ENCODE data around the gene SPTLC1. TPM values are rescaled to one million over a fixed set of nuclear protein-coding genes. Genes with fewer than 3 reads are reported as not detected.

SPTLC1 gene
- total and polyA plus RNA-seq, 2 of the 8 experiments (the other 6 are each of a cell fraction or from before 2014, with no cell fraction given): 34.2 to 62.1 TPM

- Histone ChIP-seq H3K14ac (ENCODE audit: insufficient read length) (no peak overlapping the region), H3K9me3 (ENCODE audit: insufficient read depth in 2 of 2, low read depth in 1 of 2, low read length in 1 of 2) (0 out of 4 replicates have a peak, but pooled peaks cover 0 to 5% of the 10 kb centered on the region in 2 experiments), H2BK20ac (ENCODE audit: low read length) (no peak overlapping the region), H4K5ac (ENCODE audit: insufficient read length, low read depth, low read length) (no peak overlapping the region), H3K79me1 (ENCODE audit: low read depth, low read length) (no peaks in the 10 kb centered on the region), H2BK12ac (ENCODE audit: low read depth, low read length) (no peak overlapping the region), H3K9ac (replicated peaks in 1 of 4; ENCODE audit: extremely low read depth in 1 of 4, low read depth in 3 of 4, low read length in 3 of 4) (no peak overlapping the region), H3K4me1 (replicated peaks in 1 of 4; ENCODE audit: control insufficient read depth in 3 of 4, insufficient read depth in 4 of 4, low read length in 3 of 4) (no peaks in the 10 kb centered on the region), H3K79me2 (ENCODE audit: control insufficient read depth in 1 of 2, insufficient read depth in 2 of 2, low read length in 2 of 2) (no peaks in the 10 kb centered on the region), H3K4me2 (ENCODE audit: insufficient read depth in 1 of 2, low read depth in 2 of 2, low read length in 2 of 2) (no peak overlapping the region), H3K23me2 (ENCODE audit: low read depth, low read length) (no peaks in the 10 kb centered on the region), H3K27ac (ENCODE audit: low read depth, low read length) (no peak overlapping the region), H2BK5ac (ENCODE audit: low read depth, low read length) (no peak overlapping the region), H3K4me3 (ENCODE audit: extremely low read depth in 1 of 4, insufficient read depth in 2 of 4, low read depth in 3 of 4, low read length in 4 of 4) (no peak overlapping the region), H3K27me3 (replicated peaks in 1 of 4; ENCODE audit: control insufficient read depth in 3 of 4, extremely low read depth in 1 of 4, insufficient read depth in 3 of 4, low read length in 3 of 4) (no peaks in the 10 kb centered on the region), H4K20me1 (replicated peaks in 1 of 2; ENCODE audit: control insufficient read depth in 1 of 2, insufficient read depth in 2 of 2, low read length in 2 of 2) (no peaks in the 10 kb centered on the region), H2AK5ac (ENCODE audit: low read depth, low read length) (no peak overlapping the region), H4K91ac (replicated peaks; ENCODE audit: insufficient read length, low read length) (no peak overlapping the region), H2BK120ac (replicated peaks; ENCODE audit: low read depth, low read length) (no peak overlapping the region), H3K18ac (ENCODE audit: extremely low read depth, low read length) (no peak overlapping the region), H3K36me3 (ENCODE audit: control insufficient read depth in 2 of 4, insufficient read depth in 4 of 4, low read length in 3 of 4) (no peaks in the 10 kb centered on the region), H4K8ac (ENCODE audit: extremely low read depth, insufficient read depth, low read length) (no peak overlapping the region), H3K23ac (ENCODE audit: insufficient read length) (no peak overlapping the region), H3K56ac (replicated peaks; ENCODE audit: insufficient read length, low read depth, low read length) (no peak overlapping the region), H2AFZ (ENCODE audit: low read length) (no peak overlapping the region), H2BK15ac (ENCODE audit: low read length) (no peak overlapping the region), H3K4ac (replicated peaks; ENCODE audit: insufficient read length, low read depth, low read length) (no peak overlapping the region)
- FAIRE-seq (no peak), DNase-seq (ENCODE audit: low read depth in 1 of 2, low spot score in 2 of 2) (no peak)
- ChIA-PET POLR2A (ENCODE audit: partially characterized antibody) (no interaction called here), CTCF (ENCODE audit: partially characterized antibody) (interaction anchor here (2.2 kb wide), 1 partner anchor 11 kb away, joined by 14 read pairs; no protein-coding TSS in a partner anchor)
- WGBS, 2 experiments (ENCODE audit: extremely low coverage in 1 of 2, insufficient coverage in 1 of 2, insufficient read length in 1 of 2, insufficient replicate concordance in 2 of 2, low coverage in 1 of 2, low lambda C conversion rate in 2 of 2, missing lambda C conversion rate in 1 of 2): 41% methylated on average over 1 of the region's 1 CpG; no CpG with 5 or more reads in 1 of the 2 experiments
- TF ChIP-seq SUZ12 (IDR thresholded peaks at IDR 0.05; ENCODE audit: low read length) (no peak), CREB1 (IDR thresholded peaks at IDR 0.05) (no peak), RXRA (IDR thresholded peaks at IDR 0.05; ENCODE audit: insufficient read depth, low read depth, low read length) (no peak), RBBP5 (IDR thresholded peaks at IDR 0.05; ENCODE audit: borderline replicate concordance, low read depth, low read length) (no peak), CHD2 (IDR thresholded peaks at IDR 0.05; ENCODE audit: low read length) (no peak), KDM4A (IDR thresholded peaks at IDR 0.05; ENCODE audit: low read depth, low read length, severe bottlenecking) (no peak), SIN3A (conservative IDR thresholded peaks at IDR 0.05 in 1 of 2, IDR thresholded peaks at IDR 0.05 in 1 of 2; ENCODE audit: low read depth in 1 of 2, low read length in 2 of 2) (no peak), RFX5 (IDR thresholded peaks at IDR 0.05; ENCODE audit: borderline replicate concordance, low read depth, low read length) (no peak), SIRT6 (IDR thresholded peaks at IDR 0.05; ENCODE audit: low read length) (no peak), JUN (IDR thresholded peaks at IDR 0.05; ENCODE audit: low read depth, low read length) (no peak), HDAC2 (IDR thresholded peaks at IDR 0.05; ENCODE audit: borderline replicate concordance in 1 of 2, low read depth in 2 of 2, low read length in 2 of 2) (no peak)
These were observed 49.8 kb upstream of the SPTLC1 start for GRCh38 chr9:92164975-92165374.
